ENCODE data around the gene KAT2B. TPM values are rescaled to one million over a fixed set of nuclear protein-coding genes. Genes with fewer than 3 reads are reported as not detected.

The KAT2B gene
- polyA plus RNA-seq, 1 experiment = 4.5 TPM

DNA sequence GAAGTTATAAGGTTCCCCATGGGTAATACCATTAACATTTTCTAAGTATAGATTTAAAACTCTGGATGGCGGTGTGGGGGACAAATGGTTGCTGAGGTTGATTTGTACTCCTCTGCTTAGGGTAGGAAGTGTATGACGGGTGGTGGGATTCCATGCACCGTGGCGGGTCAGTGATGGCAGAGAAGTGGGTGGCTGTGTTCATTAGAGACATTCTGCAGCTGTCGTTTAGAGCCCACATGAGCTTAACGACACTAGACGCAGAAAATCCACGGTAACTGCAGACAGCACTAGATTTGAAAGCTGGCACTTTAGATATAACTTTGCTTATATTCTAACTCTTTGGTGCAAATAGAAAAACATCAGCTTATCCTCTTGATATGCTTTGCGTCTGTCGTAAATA is 108.2 kb downstream of the KAT2B start:
- Histone ChIP-seq H3K27me3 (ENCODE audit: control insufficient read depth, insufficient read depth, low read length) (no peaks in the 10 kb centered on the region), H3K4me3 (ENCODE audit: low read depth, low read length) (no peak overlapping the region), H3K36me3 (ENCODE audit: control insufficient read depth, insufficient read depth, low read length) (no peaks in the 10 kb centered on the region)
- no peak for DNase-seq (ENCODE audit: low read depth)
- ChIA-PET POLR2A (no interaction called here), CTCF (no interaction called here)
- TF ChIP-seq, protein P1, sequence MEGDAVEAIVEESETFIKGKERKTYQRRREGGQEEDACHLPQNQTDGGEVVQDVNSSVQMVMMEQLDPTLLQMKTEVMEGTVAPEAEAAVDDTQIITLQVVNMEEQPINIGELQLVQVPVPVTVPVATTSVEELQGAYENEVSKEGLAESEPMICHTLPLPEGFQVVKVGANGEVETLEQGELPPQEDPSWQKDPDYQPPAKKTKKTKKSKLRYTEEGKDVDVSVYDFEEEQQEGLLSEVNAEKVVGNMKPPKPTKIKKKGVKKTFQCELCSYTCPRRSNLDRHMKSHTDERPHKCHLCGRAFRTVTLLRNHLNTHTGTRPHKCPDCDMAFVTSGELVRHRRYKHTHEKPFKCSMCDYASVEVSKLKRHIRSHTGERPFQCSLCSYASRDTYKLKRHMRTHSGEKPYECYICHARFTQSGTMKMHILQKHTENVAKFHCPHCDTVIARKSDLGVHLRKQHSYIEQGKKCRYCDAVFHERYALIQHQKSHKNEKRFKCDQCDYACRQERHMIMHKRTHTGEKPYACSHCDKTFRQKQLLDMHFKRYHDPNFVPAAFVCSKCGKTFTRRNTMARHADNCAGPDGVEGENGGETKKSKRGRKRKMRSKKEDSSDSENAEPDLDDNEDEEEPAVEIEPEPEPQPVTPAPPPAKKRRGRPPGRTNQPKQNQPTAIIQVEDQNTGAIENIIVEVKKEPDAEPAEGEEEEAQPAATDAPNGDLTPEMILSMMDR (IDR thresholded peaks at IDR 0.05; ENCODE audit: insufficient read depth, low read depth, low read length) = no peak

DNA sequence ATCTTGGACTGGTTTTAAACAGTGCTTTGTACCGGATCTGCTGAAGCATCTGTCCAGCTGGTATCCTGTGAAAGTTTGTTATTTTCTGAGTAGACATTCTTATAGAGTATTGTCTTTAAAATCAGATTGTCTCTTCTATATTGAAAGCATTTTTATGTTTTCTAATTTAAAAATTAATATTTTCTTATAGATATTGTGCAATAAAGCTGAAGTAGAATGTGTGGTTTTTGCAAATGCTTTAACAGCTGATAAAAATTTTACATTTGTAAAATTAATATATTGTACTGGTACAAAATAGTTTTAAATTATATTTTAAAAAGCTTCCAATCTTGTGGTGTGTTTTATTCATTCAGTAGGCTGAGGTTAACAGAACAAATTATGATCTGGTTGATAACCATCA is 113.8 kb downstream of the KAT2B start:
- H3K36me3 ChIP-seq (ENCODE audit: control insufficient read depth, insufficient read depth, low read length) = no peaks in the 10 kb centered on the region
- CTCF ChIA-PET = no interaction called here
- POLR2A ChIA-PET = no interaction called here
- no peak overlapping the region for H3K4me3 ChIP-seq (ENCODE audit: low read depth, low read length)
- no peak for DNase-seq (ENCODE audit: low read depth)
- H3K27me3 ChIP-seq (ENCODE audit: control insufficient read depth, insufficient read depth, low read length) = no peaks in the 10 kb centered on the region
- TF ChIP-seq, protein P1 (IDR thresholded peaks at IDR 0.05; ENCODE audit: insufficient read depth, low read depth, low read length) = no peak

DNA sequence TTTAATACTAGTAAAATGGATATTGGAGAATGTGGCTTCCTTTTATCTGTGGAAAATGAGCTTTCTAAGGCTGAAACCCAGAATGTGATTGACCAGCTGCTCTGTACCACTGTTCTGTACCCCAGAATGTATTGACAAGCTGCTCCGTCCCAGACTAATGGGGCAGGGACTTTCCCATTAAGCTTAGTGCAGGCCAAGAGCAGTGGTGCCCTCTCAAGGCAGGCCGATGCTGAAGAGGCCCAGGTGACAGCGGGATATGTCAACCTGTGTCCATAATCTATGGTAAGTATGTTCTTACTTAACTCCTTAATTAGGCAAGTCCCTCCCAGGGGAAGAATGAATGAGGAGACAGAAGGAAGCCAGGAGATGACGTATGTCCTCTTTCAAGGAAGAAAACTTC is 114.7 kb downstream of the KAT2B start:
- TF ChIP-seq, protein P1 (IDR thresholded peaks at IDR 0.05; ENCODE audit: insufficient read depth, low read depth, low read length) = no peak

DNA sequence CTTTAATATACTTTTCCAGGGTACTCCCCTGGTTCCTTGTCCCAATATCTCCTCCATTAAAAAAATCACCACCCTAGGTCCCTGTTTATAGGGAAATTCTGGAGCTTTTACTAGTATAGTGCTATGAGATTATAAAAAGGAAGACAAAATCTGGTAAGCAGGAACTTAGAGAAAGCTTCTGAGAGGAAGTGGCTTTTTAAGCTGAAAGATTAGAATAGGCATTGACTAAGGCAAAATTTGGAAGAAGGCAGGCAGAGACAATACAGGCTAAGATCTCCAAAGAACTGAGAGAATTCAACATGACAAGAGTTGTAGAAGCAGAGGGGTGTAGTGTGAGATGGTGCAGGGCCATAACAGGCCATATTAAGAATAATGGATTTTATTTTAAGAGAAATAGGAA is 120.0 kb downstream of the KAT2B start:
- CTCF ChIA-PET = interaction anchor here (1.4 kb wide), 1 partner anchor 211 kb away, joined by 4 read pairs; no protein-coding TSS in a partner anchor
- H3K36me3 ChIP-seq (ENCODE audit: control insufficient read depth, insufficient read depth, low read length) = no peaks in the 10 kb centered on the region
- no peak for DNase-seq (ENCODE audit: low read depth)
- POLR2A ChIA-PET = no interaction called here
- H3K27me3 ChIP-seq (ENCODE audit: control insufficient read depth, insufficient read depth, low read length) = no peaks in the 10 kb centered on the region
- H3K4me3 ChIP-seq (ENCODE audit: low read depth, low read length) = no peak overlapping the region
- TF ChIP-seq, protein P1 (IDR thresholded peaks at IDR 0.05; ENCODE audit: insufficient read depth, low read depth, low read length) = no peak

More for the DNA sequence above, 114.7 kb downstream of the KAT2B start:
- Histone ChIP-seq H3K4me3 (ENCODE audit: low read depth, low read length) (no peak overlapping the region), H3K36me3 (ENCODE audit: control insufficient read depth, insufficient read depth, low read length) (no peaks in the 10 kb centered on the region), H3K27me3 (ENCODE audit: control insufficient read depth, insufficient read depth, low read length) (no peaks in the 10 kb centered on the region)
- DNase-seq (ENCODE audit: low read depth) = no peak
- ChIA-PET CTCF (no interaction called here), POLR2A (no interaction called here)

DNA sequence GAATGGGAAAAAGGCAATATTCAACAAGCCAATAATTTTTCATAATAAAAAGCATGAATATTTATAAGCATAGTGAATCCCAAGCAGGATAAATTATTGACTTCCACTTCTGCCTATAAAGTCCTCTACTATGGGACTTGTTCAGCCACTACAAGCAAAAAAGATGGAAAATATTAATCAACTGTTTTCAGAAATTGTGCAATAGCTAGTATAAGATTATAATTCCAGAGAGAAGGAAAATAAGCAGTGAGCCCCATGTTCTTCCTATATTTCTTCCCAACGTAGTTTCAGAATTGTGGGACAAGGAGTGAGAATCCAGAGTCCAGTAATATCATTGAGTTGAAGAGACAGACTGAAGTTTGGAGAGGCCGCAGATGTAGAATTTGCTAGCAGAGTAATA is 121.5 kb downstream of the KAT2B start:
- H3K4me3 ChIP-seq (ENCODE audit: low read depth, low read length) = no peak overlapping the region
- H3K27me3 ChIP-seq (ENCODE audit: control insufficient read depth, insufficient read depth, low read length) = no peaks in the 10 kb centered on the region
- CTCF ChIA-PET = no interaction called here
- no peak for DNase-seq (ENCODE audit: low read depth)
- POLR2A ChIA-PET = no interaction called here
- TF ChIP-seq, protein P1 (IDR thresholded peaks at IDR 0.05; ENCODE audit: insufficient read depth, low read depth, low read length) = no peak
- H3K36me3 ChIP-seq (ENCODE audit: control insufficient read depth, insufficient read depth, low read length) = no peaks in the 10 kb centered on the region

Measured in BJ (cell line).